HL-60 (cell line): Measurements from ENCODE around the gene EXOSC7.
A peak's percentile ranks its signal among the peaks of the same experiment; 100 is the strongest.
"Not testable (repeated sequence)": the region's sequence is repeated elsewhere in the genome, so short reads cannot be mapped to it uniquely, and the experiment has no call there.

ENCODE experiments used
- DNase-seq, 2 experiments: peaks; one replicate each; pipeline ENCODE4 v3.0.0-alpha.2; 2010 to 2020; ENCODE audit warnings: low read depth in 1 of 2, low spot score in 1 of 2
- H3K27ac ChIP-seq: fragments of 250-450 bp; sonication (Bioruptor Pico); replicated peaks from 2 replicates; pipeline ENCODE4 v1.5.1; 2020; ENCODE audit warnings: mild to moderate bottlenecking, moderate library complexity
- H3K27me3 ChIP-seq: fragments of 250-450 bp; sonication (Bioruptor Pico); 2 replicates; pipeline ENCODE4 v1.5.1; 2021; ENCODE audit warnings: mild to moderate bottlenecking, moderate library complexity; ENCODE audit not compliant: insufficient read depth, poor library complexity, severe bottlenecking
- H3K4me3 ChIP-seq: replicated peaks from 2 replicates; pipeline ENCODE4 v1.5.1; 2011; ENCODE audit warnings: mild to moderate bottlenecking, control low read depth, low read length; ENCODE audit not compliant: insufficient read depth
- GABPA ChIP-seq: IDR thresholded peaks from 2 replicates; pipeline ENCODE4 v1.6.1; 2012; ENCODE audit warnings: low read depth
- POLR2AphosphoS5 ChIP-seq: IDR thresholded peaks from 2 replicates; pipeline ENCODE4 v1.6.1; 2012; ENCODE audit warnings: low read depth
- SPI1 ChIP-seq: IDR thresholded peaks from 2 replicates; pipeline ENCODE4 v1.6.1; 2012; ENCODE audit warnings: low read depth, mild to moderate bottlenecking, borderline replicate concordance
- TF ChIP-seq, protein P1 (sequence below): IDR thresholded peaks from one replicate; pipeline ENCODE4 v1.5.1; 2011; ENCODE audit warnings: low read length, control low read depth, inconsistent platforms; ENCODE audit not compliant: insufficient read depth
- TF ChIP-seq, protein P2 (sequence below): IDR thresholded peaks from 2 replicates; pipeline ENCODE4 v1.6.1; 2012; ENCODE audit warnings: low read depth; ENCODE audit not compliant: insufficient replicate concordance

The EXOSC7 gene

DNA sequence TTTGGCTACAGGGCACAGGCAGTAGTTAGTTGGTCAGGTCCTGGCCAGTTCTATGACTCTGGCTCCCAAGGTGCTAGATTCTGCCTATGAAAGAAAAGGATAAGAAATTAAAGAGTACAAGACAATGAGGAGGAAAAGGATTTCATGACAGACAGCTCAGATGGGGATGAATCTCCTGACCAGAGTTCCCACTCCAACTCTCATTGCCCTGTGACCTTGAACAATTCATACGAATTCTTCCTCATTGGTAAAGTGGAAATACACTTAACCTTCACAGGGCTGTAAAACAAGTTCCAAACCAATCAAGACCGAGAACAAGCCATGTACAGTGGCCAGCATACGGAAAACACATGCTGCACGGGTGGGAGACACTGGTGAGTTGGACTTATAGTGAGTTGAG, 73.8 kb downstream of the EXOSC7 start:
- TF ChIP-seq, protein P1, sequence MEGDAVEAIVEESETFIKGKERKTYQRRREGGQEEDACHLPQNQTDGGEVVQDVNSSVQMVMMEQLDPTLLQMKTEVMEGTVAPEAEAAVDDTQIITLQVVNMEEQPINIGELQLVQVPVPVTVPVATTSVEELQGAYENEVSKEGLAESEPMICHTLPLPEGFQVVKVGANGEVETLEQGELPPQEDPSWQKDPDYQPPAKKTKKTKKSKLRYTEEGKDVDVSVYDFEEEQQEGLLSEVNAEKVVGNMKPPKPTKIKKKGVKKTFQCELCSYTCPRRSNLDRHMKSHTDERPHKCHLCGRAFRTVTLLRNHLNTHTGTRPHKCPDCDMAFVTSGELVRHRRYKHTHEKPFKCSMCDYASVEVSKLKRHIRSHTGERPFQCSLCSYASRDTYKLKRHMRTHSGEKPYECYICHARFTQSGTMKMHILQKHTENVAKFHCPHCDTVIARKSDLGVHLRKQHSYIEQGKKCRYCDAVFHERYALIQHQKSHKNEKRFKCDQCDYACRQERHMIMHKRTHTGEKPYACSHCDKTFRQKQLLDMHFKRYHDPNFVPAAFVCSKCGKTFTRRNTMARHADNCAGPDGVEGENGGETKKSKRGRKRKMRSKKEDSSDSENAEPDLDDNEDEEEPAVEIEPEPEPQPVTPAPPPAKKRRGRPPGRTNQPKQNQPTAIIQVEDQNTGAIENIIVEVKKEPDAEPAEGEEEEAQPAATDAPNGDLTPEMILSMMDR = no peak
- TF ChIP-seq, protein P2, sequence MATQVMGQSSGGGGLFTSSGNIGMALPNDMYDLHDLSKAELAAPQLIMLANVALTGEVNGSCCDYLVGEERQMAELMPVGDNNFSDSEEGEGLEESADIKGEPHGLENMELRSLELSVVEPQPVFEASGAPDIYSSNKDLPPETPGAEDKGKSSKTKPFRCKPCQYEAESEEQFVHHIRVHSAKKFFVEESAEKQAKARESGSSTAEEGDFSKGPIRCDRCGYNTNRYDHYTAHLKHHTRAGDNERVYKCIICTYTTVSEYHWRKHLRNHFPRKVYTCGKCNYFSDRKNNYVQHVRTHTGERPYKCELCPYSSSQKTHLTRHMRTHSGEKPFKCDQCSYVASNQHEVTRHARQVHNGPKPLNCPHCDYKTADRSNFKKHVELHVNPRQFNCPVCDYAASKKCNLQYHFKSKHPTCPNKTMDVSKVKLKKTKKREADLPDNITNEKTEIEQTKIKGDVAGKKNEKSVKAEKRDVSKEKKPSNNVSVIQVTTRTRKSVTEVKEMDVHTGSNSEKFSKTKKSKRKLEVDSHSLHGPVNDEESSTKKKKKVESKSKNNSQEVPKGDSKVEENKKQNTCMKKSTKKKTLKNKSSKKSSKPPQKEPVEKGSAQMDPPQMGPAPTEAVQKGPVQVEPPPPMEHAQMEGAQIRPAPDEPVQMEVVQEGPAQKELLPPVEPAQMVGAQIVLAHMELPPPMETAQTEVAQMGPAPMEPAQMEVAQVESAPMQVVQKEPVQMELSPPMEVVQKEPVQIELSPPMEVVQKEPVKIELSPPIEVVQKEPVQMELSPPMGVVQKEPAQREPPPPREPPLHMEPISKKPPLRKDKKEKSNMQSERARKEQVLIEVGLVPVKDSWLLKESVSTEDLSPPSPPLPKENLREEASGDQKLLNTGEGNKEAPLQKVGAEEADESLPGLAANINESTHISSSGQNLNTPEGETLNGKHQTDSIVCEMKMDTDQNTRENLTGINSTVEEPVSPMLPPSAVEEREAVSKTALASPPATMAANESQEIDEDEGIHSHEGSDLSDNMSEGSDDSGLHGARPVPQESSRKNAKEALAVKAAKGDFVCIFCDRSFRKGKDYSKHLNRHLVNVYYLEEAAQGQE = no peak
- TF ChIP-seq POLR2AphosphoS5 (no peak), SPI1 (no peak), GABPA (no peak)
- no peak overlapping the region for H3K27ac ChIP-seq
- DNase-seq = no peak

DNA sequence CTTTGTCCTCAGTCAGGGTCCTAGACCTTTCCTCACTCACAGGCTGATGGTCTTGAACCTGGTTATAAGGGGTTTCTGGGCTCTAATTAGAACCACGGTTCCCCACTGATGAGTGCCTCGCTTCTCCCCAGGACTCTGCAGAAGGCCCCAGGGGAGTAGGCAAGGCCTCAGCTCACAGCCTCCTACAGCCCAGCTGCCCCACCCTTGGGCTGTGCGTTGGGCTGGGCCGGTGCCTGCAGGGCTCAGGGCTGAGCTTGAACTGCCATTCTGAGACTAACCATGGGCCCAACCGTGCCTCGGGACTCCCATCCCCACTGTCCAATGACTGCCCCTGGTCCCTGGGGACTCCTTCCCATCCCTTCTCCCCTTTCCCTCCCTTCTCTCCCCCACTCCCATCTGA, 75.6 kb downstream of the EXOSC7 start:
- no peak for TF ChIP-seq GABPA
- TF ChIP-seq, protein P1 = no peak
- TF ChIP-seq POLR2AphosphoS5 = no peak
- TF ChIP-seq, protein P2 = no peak
- no peak for TF ChIP-seq SPI1
- no peak overlapping the region for H3K27ac ChIP-seq
- no peaks in the 10 kb centered on the region for H3K27me3 ChIP-seq
- DNase-seq = no peak
- H3K4me3 ChIP-seq = no peak overlapping the region

More for the DNA sequence above, 73.8 kb downstream of the EXOSC7 start:
- Histone ChIP-seq H3K27me3 (no peaks in the 10 kb centered on the region), H3K4me3 (no peak overlapping the region)

DNA sequence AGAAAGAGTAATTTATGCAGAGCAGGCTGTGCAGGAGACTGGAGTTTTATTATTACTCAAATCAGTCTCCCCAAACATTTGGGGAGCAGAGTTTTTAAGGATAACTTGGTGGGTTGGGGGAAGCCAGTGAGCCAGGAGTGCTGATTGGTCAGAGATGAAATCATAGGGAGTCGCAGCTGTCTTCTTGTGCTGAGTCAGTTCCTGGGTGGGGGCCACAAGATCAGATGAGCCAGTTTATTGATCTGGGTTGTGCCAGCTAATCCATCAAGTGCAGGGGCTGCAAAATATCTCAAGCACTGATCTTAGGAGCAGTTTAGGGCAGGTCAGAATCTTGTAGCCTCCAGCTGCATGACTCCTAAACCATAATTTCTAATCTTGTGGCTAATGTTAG, 77.8 kb downstream of the EXOSC7 start:
- H3K27me3 ChIP-seq, H3K4me3 ChIP-seq, DNase-seq: not testable (repeated sequence)
- H3K27ac ChIP-seq = peak overlapping the region; percentile 33

DNA sequence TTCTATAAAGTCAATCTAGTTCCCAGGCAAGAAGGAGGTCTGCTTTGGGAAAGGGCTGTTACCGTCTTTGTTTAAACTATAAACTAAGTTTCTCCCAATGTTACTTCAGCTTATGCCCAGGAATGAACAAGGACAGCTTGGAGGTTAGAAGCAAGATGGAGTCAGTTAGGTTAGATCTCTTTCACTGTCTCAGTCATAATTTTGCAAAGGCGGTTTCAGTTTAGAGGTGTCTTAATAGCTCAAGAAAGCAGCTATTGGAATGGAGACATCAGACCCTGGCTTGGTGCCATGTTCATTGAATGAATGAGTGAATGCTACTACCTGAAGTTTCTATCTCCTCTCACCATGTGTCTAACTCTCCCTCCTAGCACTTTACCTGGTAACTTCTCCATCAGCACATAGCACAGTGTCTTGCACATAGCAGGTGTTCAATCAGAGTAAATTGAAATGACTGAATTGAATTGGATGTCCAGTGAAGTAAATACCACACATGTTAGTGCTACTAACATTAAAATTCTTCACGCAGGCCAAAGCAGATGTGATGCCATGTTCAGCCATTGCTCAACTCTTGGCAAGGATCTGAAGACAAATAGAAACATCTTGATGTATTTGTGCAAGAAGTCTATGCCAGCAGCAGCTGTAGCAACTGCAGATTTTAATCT, 78.3 kb downstream of the EXOSC7 start:
- DNase-seq = peak; percentile 72 to 77
- peak overlapping the region; percentile 34 for H3K27ac ChIP-seq
- H3K4me3 ChIP-seq = no peak overlapping the region
- TF ChIP-seq, protein P1 = no peak
- TF ChIP-seq, protein P2 = no peak
- TF ChIP-seq GABPA = no peak
- no peak for TF ChIP-seq SPI1
- no peak for TF ChIP-seq POLR2AphosphoS5
- no peaks in the 10 kb centered on the region for H3K27me3 ChIP-seq
